ENCODE results near the gene RAB3GAP2.

DNA sequence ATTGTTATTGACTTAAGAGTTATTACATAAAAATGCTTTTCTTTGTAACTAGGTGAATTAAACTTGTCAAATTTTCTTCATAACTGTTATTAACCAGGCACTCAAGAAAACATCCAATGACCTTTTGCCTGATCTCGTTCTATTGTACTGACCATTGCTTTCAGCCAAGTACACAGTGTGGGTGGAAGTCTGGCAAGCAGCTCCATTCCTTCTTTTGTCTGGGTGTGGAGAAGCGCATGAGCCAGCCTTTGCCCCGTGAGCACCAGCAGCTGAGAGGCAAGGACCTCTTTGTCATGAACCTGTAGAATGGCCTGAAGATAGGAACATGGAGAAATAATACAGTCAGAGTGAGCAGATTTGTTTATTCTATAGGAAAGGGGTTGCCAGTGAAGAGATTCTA is 120.8 kb downstream of the RAB3GAP2 start:
- TF ChIP-seq FOS (IDR thresholded peaks at IDR 0.05; ENCODE audit: borderline replicate concordance, extremely low read depth, insufficient read length) (no peak), POLR2A (IDR thresholded peaks at IDR 0.05; ENCODE audit: low read depth, low read length) (no peak), CTCF (IDR thresholded peaks at IDR 0.05 in 2 of 3, conservative IDR thresholded peaks at IDR 0.05 in 1 of 3; ENCODE audit: control insufficient read depth in 2 of 3, extremely low read depth in 1 of 3, insufficient read depth in 1 of 3, low read depth in 3 of 3, low read length in 3 of 3) (no peak), CUX1 (IDR thresholded peaks at IDR 0.05; ENCODE audit: insufficient replicate concordance, low read depth, low read length) (no peak), RUNX3 (IDR thresholded peaks at IDR 0.05; ENCODE audit: low read length) (no peak), NKRF (conservative IDR thresholded peaks at IDR 0.05) (no peak), EZH2 (IDR thresholded peaks at IDR 0.05; ENCODE audit: borderline replicate concordance, control insufficient read depth, low read depth, low read length) (no peak), MYC (IDR thresholded peaks at IDR 0.05; ENCODE audit: insufficient read depth, insufficient read length, insufficient replicate concordance, low read length, severe bottlenecking) (no peak), CEBPB (IDR thresholded peaks at IDR 0.05; ENCODE audit: borderline replicate concordance in 1 of 2, low read depth in 2 of 2, low read length in 2 of 2) (no peak), POLR2AphosphoS2 (IDR thresholded peaks at IDR 0.05; ENCODE audit: low read depth, low read length) (no peak), ZBTB33 (IDR thresholded peaks at IDR 0.05) (no peak), MTA3 (IDR thresholded peaks at IDR 0.05; ENCODE audit: borderline replicate concordance, low read length) (no peak), CREB1 (IDR thresholded peaks at IDR 0.05; ENCODE audit: low read depth) (no peak), CREM (IDR thresholded peaks at IDR 0.05; ENCODE audit: low read depth) (no peak)
